Measurements from ENCODE around the gene GBF1. TPM values are rescaled to one million over a fixed set of nuclear protein-coding genes. Genes with fewer than 3 reads are reported as not detected.
A peak's percentile ranks its signal among the peaks of the same experiment; 100 is the strongest.

The GBF1 gene
- total RNA-seq = 58.7 and 59.9 TPM in 2 replicates
- long read RNA-seq, partial matches to known transcripts = 182 of 231 reads
- long read RNA-seq, other reads (novel, unspliced or antisense) = 49 of 231 reads

GRCh38 chr10:102245082-102245931 is at the start of gene GBF1:
GBF1 (plus strand) TSS chr10:102245532; CDS start chr10:102258939, 13,407 bp downstream.
- H3K4me3 Mint-ChIP-seq (ENCODE audit: unreplicated experiment) = peak within 1 kb of the TSS; percentile 98
- TF ChIP-seq CTCF (IDR thresholded peaks at IDR 0.05) = no peak
- DNase-seq (ENCODE audit: extremely low spot score, unreplicated experiment) = peak; percentile 96
- peaks cover 51% of the 10 kb centered on the region for H3K4me1 Mint-ChIP-seq (ENCODE audit: unreplicated experiment)
- H3K27ac Mint-ChIP-seq (ENCODE audit: unreplicated experiment) = peak within 1 kb of the TSS; percentile 89
- H3K36me3 Mint-ChIP-seq (ENCODE audit: unreplicated experiment) = peaks cover 3% of the 10 kb centered on the region
- no peaks in the 10 kb centered on the region for H3K9me3 Mint-ChIP-seq (ENCODE audit: unreplicated experiment)
- peaks cover 3% of the 10 kb centered on the region for H3K27me3 Mint-ChIP-seq (ENCODE audit: unreplicated experiment)

- no peak for TF ChIP-seq CTCF (IDR thresholded peaks at IDR 0.05)
- no peak for DNase-seq (ENCODE audit: extremely low spot score, unreplicated experiment)
- Mint-ChIP-seq H3K4me1 (ENCODE audit: unreplicated experiment) (no peaks in the 10 kb centered on the region), H3K36me3 (ENCODE audit: unreplicated experiment) (no peaks in the 10 kb centered on the region), H3K9me3 (ENCODE audit: unreplicated experiment) (peaks cover 3% of the 10 kb centered on the region), H3K27me3 (ENCODE audit: unreplicated experiment) (peaks cover 50% of the 10 kb centered on the region), H3K4me3 (ENCODE audit: unreplicated experiment) (no peak overlapping the region), H3K27ac (ENCODE audit: unreplicated experiment) (no peak overlapping the region)
These were observed 48.4 kb upstream of the GBF1 start for GRCh38 chr10:102196893-102197292.

- no peaks in the 10 kb centered on the region for H3K9me3 Mint-ChIP-seq (ENCODE audit: unreplicated experiment)
- DNase-seq (ENCODE audit: extremely low spot score, unreplicated experiment) = no peak
- H3K27me3 Mint-ChIP-seq (ENCODE audit: unreplicated experiment) = peaks cover 56% of the 10 kb centered on the region
- no peak overlapping the region for H3K27ac Mint-ChIP-seq (ENCODE audit: unreplicated experiment)
- H3K4me3 Mint-ChIP-seq (ENCODE audit: unreplicated experiment) = no peak overlapping the region
- no peak for TF ChIP-seq CTCF (IDR thresholded peaks at IDR 0.05)
- no peaks in the 10 kb centered on the region for H3K36me3 Mint-ChIP-seq (ENCODE audit: unreplicated experiment)
- no peaks in the 10 kb centered on the region for H3K4me1 Mint-ChIP-seq (ENCODE audit: unreplicated experiment)
These were observed 47.3 kb upstream of the GBF1 start for GRCh38 chr10:102198027-102198426.

GRCh38 chr10:102200751-102201640 is 44.3 kb upstream of the GBF1 start:
- no peaks in the 10 kb centered on the region for H3K36me3 Mint-ChIP-seq (ENCODE audit: unreplicated experiment)
- no peak overlapping the region for H3K27ac Mint-ChIP-seq (ENCODE audit: unreplicated experiment)
- no peak for TF ChIP-seq CTCF (IDR thresholded peaks at IDR 0.05)
- no peak for DNase-seq (ENCODE audit: extremely low spot score, unreplicated experiment)
- no peaks in the 10 kb centered on the region for H3K4me1 Mint-ChIP-seq (ENCODE audit: unreplicated experiment)
- H3K9me3 Mint-ChIP-seq (ENCODE audit: unreplicated experiment) = no peaks in the 10 kb centered on the region
- H3K4me3 Mint-ChIP-seq (ENCODE audit: unreplicated experiment) = no peak overlapping the region
- peaks cover 37% of the 10 kb centered on the region for H3K27me3 Mint-ChIP-seq (ENCODE audit: unreplicated experiment)

All from osteocyte (in vitro differentiated cells).